22Rv1 (cell line): ENCODE measurements around the gene HBA1.

ENCODE experiments used
- H3K27ac ChIP-seq: fragments of 450-650 bp; 2 replicates; pipeline ENCODE4 v1.5.1; 2017
- ZFX ChIP-seq: fragments of 450-650 bp; IDR thresholded peaks from 2 replicates; pipeline ENCODE4 v1.6.1; 2017; ENCODE audit warnings: antibody characterized with exemption, borderline replicate concordance
- TF ChIP-seq, protein P1 (sequence below): fragments of 450-650 bp; IDR thresholded peaks from 2 replicates; pipeline ENCODE4 v1.5.1; 2017; ENCODE audit warnings: mild to moderate bottlenecking

The HBA1 gene

DNA sequence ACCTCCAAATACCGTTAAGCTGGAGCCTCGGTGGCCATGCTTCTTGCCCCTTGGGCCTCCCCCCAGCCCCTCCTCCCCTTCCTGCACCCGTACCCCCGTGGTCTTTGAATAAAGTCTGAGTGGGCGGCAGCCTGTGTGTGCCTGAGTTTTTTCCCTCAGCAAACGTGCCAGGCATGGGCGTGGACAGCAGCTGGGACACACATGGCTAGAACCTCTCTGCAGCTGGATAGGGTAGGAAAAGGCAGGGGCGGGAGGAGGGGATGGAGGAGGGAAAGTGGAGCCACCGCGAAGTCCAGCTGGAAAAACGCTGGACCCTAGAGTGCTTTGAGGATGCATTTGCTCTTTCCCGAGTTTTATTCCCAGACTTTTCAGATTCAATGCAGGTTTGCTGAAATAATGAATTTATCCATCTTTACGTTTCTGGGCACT lies 928 bp downstream of the HBA1 start:
- no peak for TF ChIP-seq ZFX
- TF ChIP-seq, protein P1, sequence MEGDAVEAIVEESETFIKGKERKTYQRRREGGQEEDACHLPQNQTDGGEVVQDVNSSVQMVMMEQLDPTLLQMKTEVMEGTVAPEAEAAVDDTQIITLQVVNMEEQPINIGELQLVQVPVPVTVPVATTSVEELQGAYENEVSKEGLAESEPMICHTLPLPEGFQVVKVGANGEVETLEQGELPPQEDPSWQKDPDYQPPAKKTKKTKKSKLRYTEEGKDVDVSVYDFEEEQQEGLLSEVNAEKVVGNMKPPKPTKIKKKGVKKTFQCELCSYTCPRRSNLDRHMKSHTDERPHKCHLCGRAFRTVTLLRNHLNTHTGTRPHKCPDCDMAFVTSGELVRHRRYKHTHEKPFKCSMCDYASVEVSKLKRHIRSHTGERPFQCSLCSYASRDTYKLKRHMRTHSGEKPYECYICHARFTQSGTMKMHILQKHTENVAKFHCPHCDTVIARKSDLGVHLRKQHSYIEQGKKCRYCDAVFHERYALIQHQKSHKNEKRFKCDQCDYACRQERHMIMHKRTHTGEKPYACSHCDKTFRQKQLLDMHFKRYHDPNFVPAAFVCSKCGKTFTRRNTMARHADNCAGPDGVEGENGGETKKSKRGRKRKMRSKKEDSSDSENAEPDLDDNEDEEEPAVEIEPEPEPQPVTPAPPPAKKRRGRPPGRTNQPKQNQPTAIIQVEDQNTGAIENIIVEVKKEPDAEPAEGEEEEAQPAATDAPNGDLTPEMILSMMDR: no peak
- no peak overlapping the region for H3K27ac ChIP-seq

DNA sequence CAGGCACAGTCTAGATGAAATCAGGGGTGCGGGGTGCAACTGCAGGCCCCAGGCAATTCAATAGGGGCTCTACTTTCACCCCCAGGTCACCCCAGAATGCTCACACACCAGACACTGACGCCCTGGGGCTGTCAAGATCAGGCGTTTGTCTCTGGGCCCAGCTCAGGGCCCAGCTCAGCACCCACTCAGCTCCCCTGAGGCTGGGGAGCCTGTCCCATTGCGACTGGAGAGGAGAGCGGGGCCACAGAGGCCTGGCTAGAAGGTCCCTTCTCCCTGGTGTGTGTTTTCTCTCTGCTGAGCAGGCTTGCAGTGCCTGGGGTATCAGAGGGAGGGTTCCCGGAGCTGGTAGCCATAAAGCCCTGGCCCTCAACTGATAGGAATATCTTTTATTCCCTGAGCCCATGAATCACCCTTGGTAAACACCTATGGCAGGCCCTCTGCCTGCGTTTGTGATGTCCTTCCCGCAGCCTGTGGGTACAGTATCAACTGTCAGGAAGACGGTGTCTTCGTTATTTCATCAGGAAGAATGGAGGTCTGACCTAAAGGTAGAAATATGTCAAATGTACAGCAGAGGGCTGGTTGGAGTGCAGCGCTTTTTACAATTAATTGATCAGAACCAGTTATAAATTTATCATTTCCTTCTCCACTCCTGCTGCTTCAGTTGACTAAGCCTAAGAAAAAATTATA lies 1.6 kb downstream of the HBA1 start:
- no peak overlapping the region for H3K27ac ChIP-seq
- TF ChIP-seq ZFX: no peak
- TF ChIP-seq, protein P1: no peak

DNA sequence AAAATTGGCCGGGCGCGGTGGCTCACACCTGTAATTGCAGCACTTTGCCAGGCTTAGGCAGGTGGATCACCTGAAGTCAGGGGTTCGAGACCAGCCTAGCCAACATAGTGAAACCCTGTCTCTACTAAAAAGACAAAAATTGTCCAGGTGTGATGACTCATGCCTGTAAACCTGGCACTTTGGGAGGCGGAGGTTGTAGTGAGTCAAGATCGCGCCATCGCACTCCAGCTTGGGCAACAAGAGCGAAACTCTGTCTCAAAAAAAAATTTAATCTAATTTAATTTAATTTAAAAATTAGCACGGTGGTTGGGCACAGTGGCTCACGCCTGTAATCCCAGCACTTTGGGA lies 2.2 kb downstream of the HBA1 start:
- H3K27ac ChIP-seq: no peak overlapping the region
- TF ChIP-seq, protein P1: no peak
- no peak for TF ChIP-seq ZFX

DNA sequence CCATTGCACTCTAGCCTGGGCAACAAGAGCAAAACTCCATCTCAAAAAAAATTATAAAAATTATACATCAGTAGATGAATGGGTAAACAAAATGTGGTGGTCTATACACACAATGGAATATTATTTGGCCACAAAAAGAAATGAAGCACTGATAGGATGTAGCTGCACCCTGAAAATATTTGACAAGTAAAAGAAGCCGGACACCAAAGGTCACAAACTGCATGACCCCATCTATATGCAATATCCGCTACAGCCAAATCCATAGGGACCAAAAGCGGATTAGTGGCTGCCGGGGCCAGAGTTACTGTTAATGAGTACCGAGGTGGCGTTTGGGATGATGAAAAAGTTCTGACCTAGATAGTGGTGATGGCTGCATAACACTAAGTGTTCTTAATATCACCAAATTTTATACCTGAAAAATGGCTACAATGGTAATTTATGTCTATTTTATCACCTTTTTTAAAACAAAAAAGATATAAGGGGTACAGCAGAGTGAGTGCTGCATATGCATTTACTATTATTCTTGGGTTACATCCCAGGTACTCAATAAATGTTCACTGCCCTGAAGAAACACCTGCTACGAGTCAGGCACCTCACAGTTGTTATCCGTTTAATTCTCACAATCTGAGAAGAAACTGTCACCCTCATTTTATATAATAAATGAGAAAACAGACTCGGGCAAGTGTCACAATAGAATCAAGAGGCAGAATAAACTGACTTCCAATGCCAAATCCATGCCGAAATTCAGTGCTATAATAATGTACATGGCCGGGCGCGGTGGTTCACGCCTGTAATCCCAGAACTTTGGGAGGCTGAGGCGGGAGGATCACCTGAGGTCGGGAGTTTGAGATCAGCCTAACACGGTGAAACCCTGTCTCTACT lies 3.0 kb downstream of the HBA1 start:
- TF ChIP-seq ZFX: no peak
- H3K27ac ChIP-seq: no peak overlapping the region

DNA sequence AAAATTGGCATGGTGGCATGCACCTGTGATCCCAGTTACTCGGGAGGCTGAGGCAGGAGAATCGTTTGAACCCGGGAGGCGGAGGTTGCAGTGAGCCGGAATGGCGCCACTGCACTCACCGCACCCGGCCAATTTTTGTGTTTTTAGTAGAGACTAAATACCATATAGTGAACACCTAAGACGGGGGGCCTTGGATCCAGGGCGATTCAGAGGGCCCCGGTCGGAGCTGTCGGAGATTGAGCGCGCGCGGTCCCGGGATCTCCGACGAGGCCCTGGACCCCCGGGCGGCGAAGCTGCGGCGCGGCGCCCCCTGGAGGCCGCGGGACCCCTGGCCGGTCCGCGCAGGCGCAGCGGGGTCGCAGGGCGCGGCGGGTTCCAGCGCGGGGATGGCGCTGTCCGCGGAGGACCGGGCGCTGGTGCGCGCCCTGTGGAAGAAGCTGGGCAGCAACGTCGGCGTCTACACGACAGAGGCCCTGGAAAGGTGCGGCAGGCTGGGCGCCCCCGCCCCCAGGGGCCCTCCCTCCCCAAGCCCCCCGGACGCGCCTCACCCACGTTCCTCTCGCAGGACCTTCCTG lies 3.7 kb downstream of the HBA1 start, which contains the start of gene HBQ1:
Gene HBQ1 (plus strand): TSS at position 359 of the 575 bp plus-strand sequence. CDS start 28 bp downstream, at position 387.
- TF ChIP-seq ZFX: no peak
- TF ChIP-seq, protein P1: peak; percentile 94
- H3K27ac ChIP-seq: peak within 1 kb of the TSS; percentile 76

DNA sequence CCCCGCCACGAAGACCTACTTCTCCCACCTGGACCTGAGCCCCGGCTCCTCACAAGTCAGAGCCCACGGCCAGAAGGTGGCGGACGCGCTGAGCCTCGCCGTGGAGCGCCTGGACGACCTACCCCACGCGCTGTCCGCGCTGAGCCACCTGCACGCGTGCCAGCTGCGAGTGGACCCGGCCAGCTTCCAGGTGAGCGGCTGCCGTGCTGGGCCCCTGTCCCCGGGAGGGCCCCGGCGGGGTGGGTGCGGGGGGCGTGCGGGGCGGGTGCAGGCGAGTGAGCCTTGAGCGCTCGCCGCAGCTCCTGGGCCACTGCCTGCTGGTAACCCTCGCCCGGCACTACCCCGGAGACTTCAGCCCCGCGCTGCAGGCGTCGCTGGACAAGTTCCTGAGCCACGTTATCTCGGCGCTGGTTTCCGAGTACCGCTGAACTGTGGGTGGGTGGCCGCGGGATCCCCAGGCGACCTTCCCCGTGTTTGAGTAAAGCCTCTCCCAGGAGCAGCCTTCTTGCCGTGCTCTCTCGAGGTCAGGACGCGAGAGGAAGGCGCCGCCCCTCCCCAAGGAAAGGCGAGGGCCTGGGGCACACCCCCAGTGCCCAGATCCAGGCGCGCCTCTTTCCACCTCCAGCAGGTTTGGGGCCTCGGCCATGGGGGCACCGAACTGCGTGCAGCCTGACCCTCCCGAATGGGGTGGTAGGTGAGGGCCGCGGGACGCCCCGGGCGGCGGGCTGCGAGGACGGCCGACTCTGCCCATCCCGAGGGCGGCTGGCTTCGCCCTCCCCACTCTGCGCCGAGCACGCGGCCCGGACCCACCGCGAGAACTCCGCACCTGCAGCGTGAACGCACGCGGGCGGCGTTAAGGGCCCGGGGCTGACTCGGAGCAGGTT lies 4.4 kb downstream of the HBA1 start:
- TF ChIP-seq, protein P1: no peak
- no peak for TF ChIP-seq ZFX
- H3K27ac ChIP-seq: peak overlapping the region; percentile 76

DNA sequence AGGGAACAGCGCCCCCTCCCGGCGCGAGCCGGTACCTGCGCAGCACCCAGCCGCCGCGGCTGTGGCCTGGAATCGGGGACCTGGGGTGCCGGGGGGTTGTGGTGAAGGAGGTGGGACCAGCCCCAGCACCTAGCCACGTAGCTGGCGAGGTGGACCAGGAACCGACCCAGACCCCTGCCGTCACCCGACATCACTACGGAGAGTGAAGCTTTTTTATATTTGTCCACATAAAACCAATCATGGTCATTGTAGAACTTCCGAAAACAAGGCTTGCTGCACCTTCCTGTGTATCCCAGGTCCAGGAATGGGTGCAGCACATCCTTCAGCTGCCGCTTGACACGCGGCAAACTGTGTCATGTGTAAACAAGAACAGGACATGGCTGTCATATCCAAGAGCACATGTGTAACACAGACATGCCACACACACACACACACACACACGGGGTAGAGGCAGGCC lies 5.1 kb downstream of the HBA1 start:
- H3K27ac ChIP-seq: peak overlapping the region; percentile 76
- no peak for TF ChIP-seq ZFX
- TF ChIP-seq, protein P1: peak; percentile 96
